Measurements from ENCODE around the gene IRAK2. TPM values are rescaled to one million over a fixed set of nuclear protein-coding genes. Genes with fewer than 3 reads are reported as not detected.
A peak's percentile ranks its signal among the peaks of the same experiment; 100 is the strongest.
"Not testable (repeated sequence)": the region's sequence is repeated elsewhere in the genome, so short reads cannot be mapped to it uniquely, and the experiment has no call there.

The IRAK2 gene
- total RNA-seq, 6 experiments from 2014 or later: 4.2 to 16.0 (median 8.4) TPM

DNA sequence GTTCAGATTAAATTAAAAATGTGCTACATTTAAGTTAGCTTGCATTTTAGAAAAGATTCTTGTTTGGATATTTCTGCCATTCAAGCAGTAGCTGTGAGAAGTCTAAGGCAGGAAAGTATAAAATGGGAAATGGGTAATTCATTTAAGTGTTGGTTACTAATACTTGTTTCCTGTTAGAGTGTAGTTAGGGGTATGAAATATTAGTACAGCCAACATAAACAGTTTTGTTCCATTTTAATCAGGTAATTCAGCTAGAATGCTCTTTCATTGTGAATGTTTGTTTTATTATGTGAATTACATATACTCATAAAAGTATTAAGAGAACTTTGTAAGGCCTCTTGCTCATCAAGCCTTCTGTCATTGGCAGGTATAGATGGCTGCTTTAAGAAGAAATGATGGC is 103.4 kb downstream of the IRAK2 start:
- no peak overlapping the region for H3K4me3 ChIP-seq
- H3K27me3 ChIP-seq: no peaks in the 10 kb centered on the region
- ATAC-seq (no peak), DNase-seq (no peak)
- peaks cover 0 to 12% (median 5%) of the 10 kb centered on the region in 4 donors for H3K4me1 ChIP-seq
- H3K36me3 ChIP-seq: peaks cover 0 to 30% (median 9%) of the 10 kb centered on the region in 4 donors
- no peaks in the 10 kb centered on the region for H3K9me3 ChIP-seq
- intact Hi-C loops (cut with DNase I): no loop called here
- no peak overlapping the region for H3K27ac ChIP-seq
- TF ChIP-seq, protein P1, sequence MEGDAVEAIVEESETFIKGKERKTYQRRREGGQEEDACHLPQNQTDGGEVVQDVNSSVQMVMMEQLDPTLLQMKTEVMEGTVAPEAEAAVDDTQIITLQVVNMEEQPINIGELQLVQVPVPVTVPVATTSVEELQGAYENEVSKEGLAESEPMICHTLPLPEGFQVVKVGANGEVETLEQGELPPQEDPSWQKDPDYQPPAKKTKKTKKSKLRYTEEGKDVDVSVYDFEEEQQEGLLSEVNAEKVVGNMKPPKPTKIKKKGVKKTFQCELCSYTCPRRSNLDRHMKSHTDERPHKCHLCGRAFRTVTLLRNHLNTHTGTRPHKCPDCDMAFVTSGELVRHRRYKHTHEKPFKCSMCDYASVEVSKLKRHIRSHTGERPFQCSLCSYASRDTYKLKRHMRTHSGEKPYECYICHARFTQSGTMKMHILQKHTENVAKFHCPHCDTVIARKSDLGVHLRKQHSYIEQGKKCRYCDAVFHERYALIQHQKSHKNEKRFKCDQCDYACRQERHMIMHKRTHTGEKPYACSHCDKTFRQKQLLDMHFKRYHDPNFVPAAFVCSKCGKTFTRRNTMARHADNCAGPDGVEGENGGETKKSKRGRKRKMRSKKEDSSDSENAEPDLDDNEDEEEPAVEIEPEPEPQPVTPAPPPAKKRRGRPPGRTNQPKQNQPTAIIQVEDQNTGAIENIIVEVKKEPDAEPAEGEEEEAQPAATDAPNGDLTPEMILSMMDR (IDR thresholded peaks at IDR 0.05): no peak
- TF ChIP-seq POLR2A (IDR thresholded peaks at IDR 0.05): no peak

DNA sequence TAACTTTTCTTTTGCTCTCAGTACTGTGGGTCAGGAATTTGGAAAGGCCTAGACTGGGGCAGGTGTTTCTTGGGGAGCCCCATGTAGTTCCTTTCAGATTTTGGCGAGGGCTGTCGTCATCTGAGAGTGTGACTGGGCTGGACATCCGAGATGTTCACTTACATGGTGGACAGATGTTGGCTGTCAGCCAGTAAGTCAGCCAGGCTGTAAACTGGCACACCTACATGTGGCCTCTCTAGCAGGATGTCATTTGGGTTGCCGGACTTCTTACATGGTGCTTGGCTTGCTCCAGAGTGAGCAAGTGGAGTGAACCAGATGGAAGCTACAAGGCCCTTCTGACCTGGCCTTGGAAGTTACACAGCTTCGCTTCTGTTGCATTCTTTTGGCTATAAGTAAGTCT is 104.2 kb downstream of the IRAK2 start:
- peaks cover 0 to 29% (median 9%) of the 10 kb centered on the region in 4 donors for H3K36me3 ChIP-seq
- DNase-seq (no peak), ATAC-seq (no peak)
- no peaks in the 10 kb centered on the region for H3K9me3 ChIP-seq
- H3K27ac ChIP-seq: no peak overlapping the region
- intact Hi-C loops (cut with DNase I): no loop called here
- H3K4me3 ChIP-seq: no peak overlapping the region
- no peak for TF ChIP-seq POLR2A (IDR thresholded peaks at IDR 0.05)
- TF ChIP-seq, protein P1 (IDR thresholded peaks at IDR 0.05): no peak
- H3K27me3 ChIP-seq: no peaks in the 10 kb centered on the region
- H3K4me1 ChIP-seq: peaks cover 0 to 20% (median 9%) of the 10 kb centered on the region in 4 donors
- WGBS (ENCODE audit: insufficient coverage, low coverage, low lambda C conversion rate, missing lambda C conversion rate): 96% methylated on average over 4 of the region's 5 CpGs

DNA sequence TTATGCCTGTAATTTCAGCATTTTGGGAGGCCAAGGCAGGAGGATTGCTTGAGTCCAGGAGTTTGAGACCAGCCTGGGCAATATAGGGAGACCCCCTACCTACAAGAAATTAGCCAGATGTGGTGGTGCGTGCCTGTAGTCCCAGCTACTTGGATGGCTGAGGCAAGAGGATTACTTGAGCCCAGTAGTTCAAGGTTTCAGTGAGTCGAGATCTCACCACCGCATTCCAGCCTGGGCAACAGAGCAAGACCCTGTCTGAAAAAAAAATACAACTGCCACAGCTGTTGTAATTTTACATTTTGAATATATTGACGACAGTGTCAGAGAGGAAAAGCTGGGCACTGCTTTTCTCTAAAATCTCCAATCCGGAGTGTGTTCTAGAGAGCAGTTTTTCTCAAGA is 104.7 kb downstream of the IRAK2 start:
- H3K4me1 ChIP-seq: peaks cover 0 to 25% (median 13%) of the 10 kb centered on the region in 4 donors
- DNase-seq (peak in 1 of 3 donors; percentile 4), ATAC-seq (no peak)
- H3K27me3 ChIP-seq: no peaks in the 10 kb centered on the region
- H3K4me3 ChIP-seq: no peak overlapping the region
- H3K36me3 ChIP-seq: peaks cover 0 to 29% (median 9%) of the 10 kb centered on the region in 4 donors
- WGBS (ENCODE audit: insufficient coverage, low coverage, low lambda C conversion rate, missing lambda C conversion rate): 83% methylated on average over 1 of the region's 5 CpGs
- TF ChIP-seq POLR2A (IDR thresholded peaks at IDR 0.05): no peak
- TF ChIP-seq, protein P1 (IDR thresholded peaks at IDR 0.05): no peak
- H3K9me3 ChIP-seq: no peaks in the 10 kb centered on the region
- intact Hi-C loops (cut with DNase I): no loop called here
- H3K27ac ChIP-seq: no peak overlapping the region

DNA sequence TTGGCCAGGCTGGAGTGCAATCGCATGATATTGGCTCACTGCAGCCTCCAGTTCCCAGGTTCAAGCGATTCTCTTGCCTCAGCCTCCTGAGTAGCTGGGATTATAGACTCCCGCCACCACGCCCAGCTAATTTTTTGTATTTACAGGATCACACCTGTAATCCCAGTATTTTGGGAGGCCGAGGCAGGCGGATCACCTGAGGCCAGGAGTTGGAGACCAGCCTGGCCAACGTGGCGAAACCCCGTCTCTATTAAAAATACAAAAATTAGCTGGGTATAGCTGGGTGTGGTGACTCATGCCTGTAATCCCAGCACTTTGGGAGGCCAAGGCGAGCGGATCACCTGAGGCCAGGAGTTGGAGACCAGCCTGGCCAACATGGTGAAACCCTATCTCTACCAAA is 107.8 kb downstream of the IRAK2 start:
- intact Hi-C loops (cut with DNase I): not testable (repeated sequence)

DNA sequence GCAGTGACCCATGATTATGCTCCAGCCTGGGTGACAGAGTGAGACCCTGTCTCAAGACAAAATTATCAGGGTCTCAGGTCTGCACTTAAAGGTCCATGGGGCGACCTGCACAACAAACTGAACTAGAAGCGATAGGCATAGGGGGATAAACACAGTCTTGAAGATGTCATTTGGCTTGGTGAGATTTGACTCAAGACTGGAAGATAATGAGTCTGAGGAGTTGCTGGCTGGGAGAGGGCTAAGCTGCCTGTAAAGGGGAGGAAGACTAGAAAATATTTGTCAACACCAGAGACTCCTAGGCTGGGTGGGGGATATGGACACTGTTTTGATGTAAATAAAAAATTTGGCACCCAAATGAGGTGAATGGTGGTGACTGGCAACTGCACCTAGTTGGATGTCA is 108.3 kb downstream of the IRAK2 start:
- ATAC-seq: no peak
- no peak for DNase-seq
- Histone ChIP-seq H3K9me3 (no peaks in the 10 kb centered on the region), H3K27ac (no peak overlapping the region), H3K36me3 (peaks cover 0 to 46% (median 8%) of the 10 kb centered on the region in 4 donors), H3K4me3 (no peak overlapping the region), H3K4me1 (peaks cover 0 to 30% (median 12%) of the 10 kb centered on the region in 4 donors), H3K27me3 (no peaks in the 10 kb centered on the region)
- TF ChIP-seq POLR2A (IDR thresholded peaks at IDR 0.05): no peak
- TF ChIP-seq, protein P1 (IDR thresholded peaks at IDR 0.05): no peak
- intact Hi-C loops (cut with DNase I): no loop called here
- 100% methylated on average over 2 of the region's 2 CpGs for WGBS (ENCODE audit: insufficient coverage, low coverage, low lambda C conversion rate, missing lambda C conversion rate)

More for the DNA sequence above, 107.8 kb downstream of the IRAK2 start:
- WGBS (ENCODE audit: insufficient coverage, low coverage, low lambda C conversion rate, missing lambda C conversion rate): 98% methylated on average over 9 of the region's 11 CpGs
- H3K36me3 ChIP-seq: peaks cover 0 to 43% (median 8%) of the 10 kb centered on the region in 4 donors
- not testable (repeated sequence) for H3K4me3 ChIP-seq, H3K27me3 ChIP-seq, H3K9me3 ChIP-seq, H3K27ac ChIP-seq, ATAC-seq
- DNase-seq: peak in 1 of 3 donors; percentile 1
- peaks cover 0 to 30% (median 12%) of the 10 kb centered on the region in 4 donors for H3K4me1 ChIP-seq

Measured in right lobe of liver (tissue), 6 donors.